GM23338 (cell line): Measurements from ENCODE around the gene RUSC2.

Experiments
- CREB1 ChIP-seq: fragments of 250-450 bp; sonication (Bioruptor Pico); IDR thresholded peaks from 2 replicates; pipeline ENCODE4 v1.5.0; 2020; ENCODE audit warnings: low read depth, mild to moderate bottlenecking, moderate library complexity
- CTCF ChIP-seq, 2 experiments: fragments of 200-600 bp in 1 of 2; sonication (generic) in 1 of 2; conservative IDR thresholded peaks; 2 replicates each; pipeline versions ENCODE4 v1.5.1 to v1.6.1; 2016 to 2017; ENCODE audit warnings: antibody characterized with exemption in 2 of 2, low read depth in 2 of 2, mild to moderate bottlenecking in 2 of 2, moderate library complexity in 1 of 2
- ETS1 ChIP-seq: IDR thresholded peaks from 2 replicates; pipeline ENCODE4 v1.6.1; 2016; ENCODE audit warnings: antibody characterized with exemption
- EZH2 ChIP-seq: fragments of 200-600 bp; sonication (generic); IDR thresholded peaks from one replicate; pipeline ENCODE4 v1.8.0; 2017; ENCODE audit warnings: antibody characterized with exemption, mild to moderate bottlenecking, low read depth; ENCODE audit not compliant: unreplicated experiment
- EZH2phosphoT487 ChIP-seq: fragments of 200-600 bp; sonication (generic); IDR thresholded peaks from one replicate; pipeline ENCODE4 v1.8.1; 2018; ENCODE audit warnings: antibody characterized with exemption; ENCODE audit not compliant: unreplicated experiment
- POLR2AphosphoS5 ChIP-seq: IDR thresholded peaks from 2 replicates; pipeline ENCODE4 v1.6.1; 2016; ENCODE audit warnings: antibody characterized with exemption, low read depth
- REST ChIP-seq: IDR thresholded peaks from one replicate; pipeline ENCODE4 v1.6.1; 2018; ENCODE audit warnings: antibody characterized with exemption; ENCODE audit not compliant: unreplicated experiment
- ZNF114 ChIP-seq: fragments of 250-450 bp; sonication (Bioruptor Pico); IDR thresholded peaks from 2 replicates; pipeline ENCODE4 v1.5.0; 2020; ENCODE audit warnings: mild to moderate bottlenecking, moderate library complexity

GRCh38 chr9:35448496-35448895 is 41.4 kb upstream of the RUSC2 start:
- TF ChIP-seq CTCF (conservative IDR thresholded peaks at IDR 0.05; ENCODE audit: low read depth in 2 of 2) (no peak), EZH2 (no peak), REST (no peak), POLR2AphosphoS5 (no peak), ETS1 (no peak), EZH2phosphoT487 (no peak), ZNF114 (CRISPR knock-in tag) (no peak), CREB1 (CRISPR knock-in tag) (no peak)
